ENCODE data around the gene DDX59. TPM values are rescaled to one million over a fixed set of nuclear protein-coding genes. Genes with fewer than 3 reads are reported as not detected.

DDX59 gene
- total and polyA plus RNA-seq, 10 of the 15 experiments (the other 5 are each of a cell fraction or from before 2014, with no cell fraction given): 17.3 to 42.1 (median 23.6) TPM

DNA sequence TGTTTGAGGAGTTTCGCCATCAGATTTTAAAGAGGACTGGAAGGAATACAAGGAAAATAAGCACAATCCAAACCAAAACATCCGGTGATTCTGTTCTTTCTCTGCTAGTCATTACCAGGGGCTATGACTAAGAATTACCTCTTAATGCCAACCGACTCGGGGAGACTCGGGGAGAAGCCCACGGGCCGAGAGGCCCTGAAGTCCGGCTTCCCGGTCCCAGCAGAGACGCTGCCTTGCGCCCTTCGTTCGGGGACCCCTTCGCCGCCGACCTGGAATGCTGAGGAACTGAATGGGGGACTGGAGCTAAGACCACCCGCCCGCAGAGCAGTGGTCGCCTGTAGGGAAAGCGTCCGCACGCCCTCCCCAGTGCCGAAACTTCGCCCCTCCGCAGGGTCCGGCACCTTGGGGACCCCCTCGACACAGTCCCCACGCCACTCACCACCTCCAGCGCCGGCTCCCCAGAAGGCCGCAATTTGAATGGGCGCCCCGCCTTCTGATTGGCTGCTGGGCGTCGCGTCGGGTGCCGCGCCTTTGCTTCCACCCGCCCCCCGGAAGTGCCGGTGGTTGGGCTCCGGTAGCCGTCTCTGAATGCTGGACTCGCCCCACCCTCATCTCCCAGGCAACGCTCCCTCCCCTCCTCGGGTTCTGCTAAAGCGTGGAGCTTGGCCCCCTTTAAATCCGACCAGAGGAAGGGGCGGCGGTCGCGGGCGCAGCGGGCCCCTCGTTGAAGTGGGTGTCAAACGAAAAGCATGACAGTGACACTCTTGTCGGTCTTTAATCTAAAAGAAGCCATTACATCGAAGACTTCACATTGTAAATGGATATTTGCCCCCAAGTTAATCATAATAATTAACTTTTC, 49.2 kb downstream of the DDX59 start, which contains the start of gene KIF14 (continued):
- TF ChIP-seq MTA3 (IDR thresholded peaks at IDR 0.05; ENCODE audit: borderline replicate concordance, low read length) (no peak), NR2C2 (IDR thresholded peaks at IDR 0.05; ENCODE audit: borderline replicate concordance, control insufficient read depth, insufficient read length, low read depth) (no peak), STAT3 (IDR thresholded peaks at IDR 0.05; ENCODE audit: low read depth, low read length) (no peak), POLR2AphosphoS2 (IDR thresholded peaks at IDR 0.05; ENCODE audit: low read depth, low read length) (no peak), SMC3 (IDR thresholded peaks at IDR 0.05; ENCODE audit: borderline replicate concordance, low read length) (no peak), ZNF622 (IDR thresholded peaks at IDR 0.05) (no peak), POLR2A (IDR thresholded peaks at IDR 0.05; ENCODE audit: low read depth, low read length) (peak; percentile 82), PAX5 (IDR thresholded peaks at IDR 0.05; ENCODE audit: borderline replicate concordance, low read depth, low read length) (peak; percentile 38; the same call in 1 of the 2 replicates), NFYB (IDR thresholded peaks at IDR 0.05; ENCODE audit: insufficient read depth, low read depth, low read length) (peak; percentile 98), SIX5 (IDR thresholded peaks at IDR 0.05; ENCODE audit: low read depth, low read length, severe bottlenecking) (no peak), SP1 (IDR thresholded peaks at IDR 0.05; ENCODE audit: low read depth, low read length) (peak; percentile 94), ZSCAN29 (IDR thresholded peaks at IDR 0.05) (no peak), GABPA (IDR thresholded peaks at IDR 0.05; ENCODE audit: low read depth) (peak; percentile 68; the same call in 1 of the 2 replicates), SMAD5 (IDR thresholded peaks at IDR 0.05; ENCODE audit: low read depth) (no peak), HDAC6 (IDR thresholded peaks at IDR 0.05; ENCODE audit: unreplicated experiment) (no peak), MYB (IDR thresholded peaks at IDR 0.05; ENCODE audit: borderline replicate concordance, low read depth, low read length) (no peak), CBX3 (IDR thresholded peaks at IDR 0.05; ENCODE audit: borderline replicate concordance, low read depth) (no peak), MTA2 (IDR thresholded peaks at IDR 0.05; ENCODE audit: low read depth) (peak; percentile 42), ESRRA (IDR thresholded peaks at IDR 0.05; ENCODE audit: low read length) (0 out of 2 replicates have a peak, but pooled peaks have one; percentile 22)
- TF ChIP-seq, protein P1, sequence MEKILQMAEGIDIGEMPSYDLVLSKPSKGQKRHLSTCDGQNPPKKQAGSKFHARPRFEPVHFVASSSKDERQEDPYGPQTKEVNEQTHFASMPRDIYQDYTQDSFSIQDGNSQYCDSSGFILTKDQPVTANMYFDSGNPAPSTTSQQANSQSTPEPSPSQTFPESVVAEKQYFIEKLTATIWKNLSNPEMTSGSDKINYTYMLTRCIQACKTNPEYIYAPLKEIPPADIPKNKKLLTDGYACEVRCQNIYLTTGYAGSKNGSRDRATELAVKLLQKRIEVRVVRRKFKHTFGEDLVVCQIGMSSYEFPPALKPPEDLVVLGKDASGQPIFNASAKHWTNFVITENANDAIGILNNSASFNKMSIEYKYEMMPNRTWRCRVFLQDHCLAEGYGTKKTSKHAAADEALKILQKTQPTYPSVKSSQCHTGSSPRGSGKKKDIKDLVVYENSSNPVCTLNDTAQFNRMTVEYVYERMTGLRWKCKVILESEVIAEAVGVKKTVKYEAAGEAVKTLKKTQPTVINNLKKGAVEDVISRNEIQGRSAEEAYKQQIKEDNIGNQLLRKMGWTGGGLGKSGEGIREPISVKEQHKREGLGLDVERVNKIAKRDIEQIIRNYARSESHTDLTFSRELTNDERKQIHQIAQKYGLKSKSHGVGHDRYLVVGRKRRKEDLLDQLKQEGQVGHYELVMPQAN (conservative IDR thresholded peaks at IDR 0.05): peak; percentile 99
- TF ChIP-seq, protein P2, sequence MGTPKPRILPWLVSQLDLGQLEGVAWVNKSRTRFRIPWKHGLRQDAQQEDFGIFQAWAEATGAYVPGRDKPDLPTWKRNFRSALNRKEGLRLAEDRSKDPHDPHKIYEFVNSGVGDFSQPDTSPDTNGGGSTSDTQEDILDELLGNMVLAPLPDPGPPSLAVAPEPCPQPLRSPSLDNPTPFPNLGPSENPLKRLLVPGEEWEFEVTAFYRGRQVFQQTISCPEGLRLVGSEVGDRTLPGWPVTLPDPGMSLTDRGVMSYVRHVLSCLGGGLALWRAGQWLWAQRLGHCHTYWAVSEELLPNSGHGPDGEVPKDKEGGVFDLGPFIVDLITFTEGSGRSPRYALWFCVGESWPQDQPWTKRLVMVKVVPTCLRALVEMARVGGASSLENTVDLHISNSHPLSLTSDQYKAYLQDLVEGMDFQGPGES (IDR thresholded peaks at IDR 0.05): peak; percentile 74
- TF ChIP-seq, protein P3, sequence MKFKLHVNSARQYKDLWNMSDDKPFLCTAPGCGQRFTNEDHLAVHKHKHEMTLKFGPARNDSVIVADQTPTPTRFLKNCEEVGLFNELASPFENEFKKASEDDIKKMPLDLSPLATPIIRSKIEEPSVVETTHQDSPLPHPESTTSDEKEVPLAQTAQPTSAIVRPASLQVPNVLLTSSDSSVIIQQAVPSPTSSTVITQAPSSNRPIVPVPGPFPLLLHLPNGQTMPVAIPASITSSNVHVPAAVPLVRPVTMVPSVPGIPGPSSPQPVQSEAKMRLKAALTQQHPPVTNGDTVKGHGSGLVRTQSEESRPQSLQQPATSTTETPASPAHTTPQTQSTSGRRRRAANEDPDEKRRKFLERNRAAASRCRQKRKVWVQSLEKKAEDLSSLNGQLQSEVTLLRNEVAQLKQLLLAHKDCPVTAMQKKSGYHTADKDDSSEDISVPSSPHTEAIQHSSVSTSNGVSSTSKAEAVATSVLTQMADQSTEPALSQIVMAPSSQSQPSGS (IDR thresholded peaks at IDR 0.05; ENCODE audit: low read length): no peak
- TF ChIP-seq, protein P4, sequence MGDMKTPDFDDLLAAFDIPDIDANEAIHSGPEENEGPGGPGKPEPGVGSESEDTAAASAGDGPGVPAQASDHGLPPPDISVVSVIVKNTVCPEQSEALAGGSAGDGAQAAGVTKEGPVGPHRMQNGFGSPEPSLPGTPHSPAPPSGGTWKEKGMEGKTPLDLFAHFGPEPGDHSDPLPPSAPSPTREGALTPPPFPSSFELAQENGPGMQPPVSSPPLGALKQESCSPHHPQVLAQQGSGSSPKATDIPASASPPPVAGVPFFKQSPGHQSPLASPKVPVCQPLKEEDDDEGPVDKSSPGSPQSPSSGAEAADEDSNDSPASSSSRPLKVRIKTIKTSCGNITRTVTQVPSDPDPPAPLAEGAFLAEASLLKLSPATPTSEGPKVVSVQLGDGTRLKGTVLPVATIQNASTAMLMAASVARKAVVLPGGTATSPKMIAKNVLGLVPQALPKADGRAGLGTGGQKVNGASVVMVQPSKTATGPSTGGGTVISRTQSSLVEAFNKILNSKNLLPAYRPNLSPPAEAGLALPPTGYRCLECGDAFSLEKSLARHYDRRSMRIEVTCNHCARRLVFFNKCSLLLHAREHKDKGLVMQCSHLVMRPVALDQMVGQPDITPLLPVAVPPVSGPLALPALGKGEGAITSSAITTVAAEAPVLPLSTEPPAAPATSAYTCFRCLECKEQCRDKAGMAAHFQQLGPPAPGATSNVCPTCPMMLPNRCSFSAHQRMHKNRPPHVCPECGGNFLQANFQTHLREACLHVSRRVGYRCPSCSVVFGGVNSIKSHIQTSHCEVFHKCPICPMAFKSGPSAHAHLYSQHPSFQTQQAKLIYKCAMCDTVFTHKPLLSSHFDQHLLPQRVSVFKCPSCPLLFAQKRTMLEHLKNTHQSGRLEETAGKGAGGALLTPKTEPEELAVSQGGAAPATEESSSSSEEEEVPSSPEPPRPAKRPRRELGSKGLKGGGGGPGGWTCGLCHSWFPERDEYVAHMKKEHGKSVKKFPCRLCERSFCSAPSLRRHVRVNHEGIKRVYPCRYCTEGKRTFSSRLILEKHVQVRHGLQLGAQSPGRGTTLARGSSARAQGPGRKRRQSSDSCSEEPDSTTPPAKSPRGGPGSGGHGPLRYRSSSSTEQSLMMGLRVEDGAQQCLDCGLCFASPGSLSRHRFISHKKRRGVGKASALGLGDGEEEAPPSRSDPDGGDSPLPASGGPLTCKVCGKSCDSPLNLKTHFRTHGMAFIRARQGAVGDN (IDR thresholded peaks at IDR 0.05): no peak

All from GM12878 (cell line).